Measurements from ENCODE around the gene ZBED2. TPM values are rescaled to one million over a fixed set of nuclear protein-coding genes. Genes with fewer than 3 reads are reported as not detected.
"Not testable (repeated sequence)": the region's sequence is repeated elsewhere in the genome, so short reads cannot be mapped to it uniquely, and the experiment has no call there.

Gene ZBED2, protein sequence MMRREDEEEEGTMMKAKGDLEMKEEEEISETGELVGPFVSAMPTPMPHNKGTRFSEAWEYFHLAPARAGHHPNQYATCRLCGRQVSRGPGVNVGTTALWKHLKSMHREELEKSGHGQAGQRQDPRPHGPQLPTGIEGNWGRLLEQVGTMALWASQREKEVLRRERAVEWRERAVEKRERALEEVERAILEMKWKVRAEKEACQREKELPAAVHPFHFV
- total RNA-seq, result 100 to 1,000 TPM; 394 to 397 TPM

DNA sequence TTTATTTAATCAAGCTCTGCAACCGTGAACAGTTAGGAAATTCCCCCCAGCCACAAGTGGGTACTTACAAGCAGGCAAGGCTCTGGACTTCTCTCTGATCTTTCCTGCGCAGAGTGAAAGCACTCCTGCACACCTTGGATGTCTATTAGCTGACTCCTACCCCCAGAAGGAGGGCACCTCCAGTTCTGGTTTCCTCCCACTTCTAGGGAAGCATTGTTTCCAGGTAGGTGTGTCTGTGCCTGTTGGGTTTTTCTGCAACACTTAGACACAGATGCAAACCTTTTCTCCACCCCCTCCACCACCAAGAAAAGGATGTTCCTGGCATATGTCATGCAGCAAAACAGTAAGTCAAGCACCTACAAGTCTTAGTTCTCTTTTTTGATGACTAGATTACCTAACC, at the start of gene ZBED2:
Gene ZBED2, minus strand, starts transcription at position 115 of the 400 bp plus-strand sequence. CDS start 1,145 bp downstream, outside the sequence.
- peak; percentile 77 for DNase-seq
- H3K36me3 Mint-ChIP-seq (ENCODE audit: low read depth), result peaks cover 69% of the 10 kb centered on the region
- H3K9me3 Mint-ChIP-seq, result no peaks in the 10 kb centered on the region
- peaks cover 49% of the 10 kb centered on the region for H3K4me1 Mint-ChIP-seq (ENCODE audit: low read depth)
- H3K27ac Mint-ChIP-seq, result peak within 1 kb of the TSS; percentile 98
- peak within 1 kb of the TSS; percentile 94 for H3K4me3 Mint-ChIP-seq
- CTCF ChIA-PET, result interaction anchor here (1.0 to 11.4 kb wide), 10 partner anchors 9 to 123 kb away, joined by 3 to 88 read pairs (median 3); no protein-coding TSS in a partner anchor
- H3K27me3 Mint-ChIP-seq (ENCODE audit: low read depth), result no peaks in the 10 kb centered on the region
- intact Hi-C loops (cut with micrococcal nuclease), result loop anchor here (1.0 kb wide), 4 partner anchors 15 to 47 kb away; no protein-coding TSS in a partner anchor

DNA sequence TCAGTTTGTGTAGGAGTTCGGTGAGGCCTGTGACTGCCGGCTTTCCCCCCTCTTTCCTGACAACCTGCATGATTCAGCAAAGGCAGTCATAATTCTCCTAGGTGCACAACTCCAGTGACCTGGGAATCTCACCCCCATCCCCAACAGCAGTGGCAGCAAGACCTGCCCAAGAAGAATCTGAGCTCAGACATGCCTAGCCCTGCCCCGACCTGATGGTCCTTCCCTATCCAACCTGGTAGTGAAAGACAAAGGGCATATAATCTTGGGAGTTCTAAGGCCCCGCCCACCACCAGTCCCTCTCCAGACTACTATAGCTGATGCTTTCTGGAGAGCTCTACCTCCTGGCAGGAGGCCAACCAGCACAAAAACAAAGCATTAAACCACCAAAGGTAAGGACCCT, 44.2 kb upstream of the ZBED2 start:
- Mint-ChIP-seq H3K36me3 (ENCODE audit: low read depth) (peaks cover 50% of the 10 kb centered on the region), H3K27ac (no peak overlapping the region), H3K27me3 (ENCODE audit: low read depth) (no peaks in the 10 kb centered on the region), H3K4me3 (no peak overlapping the region), H3K4me1 (ENCODE audit: low read depth) (no peaks in the 10 kb centered on the region), H3K9me3 (peaks cover 20% of the 10 kb centered on the region)
- intact Hi-C loops (cut with micrococcal nuclease), result no loop called here
- CTCF ChIA-PET, result interaction anchor here (1.3 kb wide), 1 partner anchor 9 kb away, joined by 3 read pairs; no protein-coding TSS in a partner anchor
- DNase-seq, result no peak

DNA sequence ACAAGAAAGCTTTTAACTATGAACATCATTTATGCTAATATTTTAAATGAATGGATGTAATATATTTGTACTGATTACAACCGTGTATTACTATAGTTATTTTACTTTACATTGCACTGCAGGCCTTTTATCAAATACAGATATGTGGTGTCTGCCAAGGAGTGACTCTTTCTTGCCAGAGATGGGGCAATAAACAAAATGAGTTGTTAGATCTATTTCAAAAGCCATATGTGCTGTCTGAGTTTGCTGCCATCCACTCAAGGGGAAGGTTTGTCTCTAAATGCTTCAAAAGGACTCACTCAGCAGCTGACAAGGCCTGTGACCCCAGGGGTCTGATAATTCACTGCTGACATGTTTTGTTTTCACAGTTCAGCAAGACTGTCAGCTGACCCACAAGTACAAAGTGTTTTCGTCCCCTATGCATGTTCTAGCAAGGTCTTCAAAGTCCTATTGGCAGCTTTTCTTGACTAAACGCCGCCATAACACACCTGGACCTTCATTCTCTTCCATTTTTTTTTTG, 41.3 kb upstream of the ZBED2 start:
- H3K4me1 Mint-ChIP-seq (ENCODE audit: low read depth), result no peaks in the 10 kb centered on the region
- DNase-seq, result no peak
- intact Hi-C loops (cut with micrococcal nuclease), result no loop called here
- H3K27ac Mint-ChIP-seq, result no peak overlapping the region
- CTCF ChIA-PET, result interaction anchor here (0.5 to 0.7 kb wide), 2 partner anchors 36 to 49 kb away, joined by 3 read pairs; no protein-coding TSS in a partner anchor
- peaks cover 37% of the 10 kb centered on the region for H3K36me3 Mint-ChIP-seq (ENCODE audit: low read depth)
- H3K9me3 Mint-ChIP-seq, result no peaks in the 10 kb centered on the region
- no peaks in the 10 kb centered on the region for H3K27me3 Mint-ChIP-seq (ENCODE audit: low read depth)
- H3K4me3 Mint-ChIP-seq, result no peak overlapping the region

DNA sequence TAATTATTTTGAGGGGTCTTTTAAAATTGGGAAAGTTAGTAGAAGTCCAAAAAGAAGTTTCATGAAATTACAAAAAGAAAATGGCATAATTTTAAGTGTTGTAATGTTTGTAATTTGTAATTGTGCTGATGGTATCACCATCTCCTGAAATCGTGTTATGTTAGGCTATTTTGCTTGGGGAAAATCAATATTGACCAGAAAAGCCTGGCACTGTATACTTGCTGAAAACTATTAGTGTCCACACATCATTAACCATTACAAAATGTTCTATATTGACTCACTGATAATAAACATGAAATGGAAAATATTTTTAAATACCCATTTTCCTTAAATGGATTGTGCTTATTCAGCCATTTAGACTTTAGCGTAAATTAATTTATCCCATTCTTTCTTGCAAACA, 40.3 kb upstream of the ZBED2 start:
- Mint-ChIP-seq H3K4me3 (no peak overlapping the region), H3K27ac (no peak overlapping the region), H3K4me1 (ENCODE audit: low read depth) (no peaks in the 10 kb centered on the region), H3K9me3 (no peaks in the 10 kb centered on the region), H3K27me3 (ENCODE audit: low read depth) (no peaks in the 10 kb centered on the region), H3K36me3 (ENCODE audit: low read depth) (peaks cover 37% of the 10 kb centered on the region)
- intact Hi-C loops (cut with micrococcal nuclease), result no loop called here
- DNase-seq, result no peak
- CTCF ChIA-PET, result no interaction called here

DNA sequence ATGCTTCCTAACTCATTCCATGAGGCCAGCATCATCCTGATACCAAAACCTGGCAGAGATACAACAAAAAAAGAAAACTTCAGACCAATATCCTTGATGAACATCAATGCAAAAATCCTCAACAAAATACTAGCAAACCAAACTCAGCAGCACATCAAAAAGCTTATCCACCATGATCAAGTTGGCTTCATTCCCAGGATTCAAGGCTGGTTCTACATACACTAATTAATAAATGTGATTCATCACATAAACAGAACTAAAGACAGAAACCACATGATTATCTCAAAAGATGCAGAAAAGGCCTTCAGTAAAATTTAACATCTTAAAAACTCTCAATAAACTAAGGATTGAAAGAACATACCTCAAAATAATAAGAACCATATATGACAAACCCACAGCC, 35.5 kb upstream of the ZBED2 start:
- H3K27ac Mint-ChIP-seq; intact Hi-C loops (cut with micrococcal nuclease); DNase-seq; H3K4me3 Mint-ChIP-seq; H3K27me3 Mint-ChIP-seq (ENCODE audit: low read depth): not testable (repeated sequence)
- CTCF ChIA-PET, result interaction anchor here (0.7 to 1.5 kb wide), 2 partner anchors 13 to 52 kb away, joined by 3 to 6 read pairs; no protein-coding TSS in a partner anchor
- H3K9me3 Mint-ChIP-seq, result peaks cover 10% of the 10 kb centered on the region
- H3K36me3 Mint-ChIP-seq (ENCODE audit: low read depth), result peaks cover 34% of the 10 kb centered on the region
- H3K4me1 Mint-ChIP-seq (ENCODE audit: low read depth), result peaks cover 12% of the 10 kb centered on the region

DNA sequence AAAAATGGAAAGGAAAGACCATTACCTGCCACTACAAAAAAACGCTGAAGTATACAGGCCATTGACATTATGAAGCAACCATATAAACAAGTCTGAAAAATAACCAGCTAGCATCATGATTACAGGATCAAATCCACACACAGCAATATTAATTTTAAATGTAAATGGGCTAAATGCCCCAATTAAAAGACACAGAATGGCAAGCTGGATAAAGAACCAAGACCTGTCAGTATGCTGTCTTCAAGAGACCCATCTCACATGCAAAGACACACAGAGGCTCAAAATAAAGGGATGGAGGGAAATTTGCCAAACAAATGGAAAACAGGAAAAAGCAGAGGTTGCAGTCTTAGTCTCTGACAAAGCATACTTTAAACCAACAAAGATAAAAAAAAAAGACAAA, 33.9 kb upstream of the ZBED2 start:
- not testable (repeated sequence) for DNase-seq
- H3K27ac Mint-ChIP-seq, result peak overlapping the region; percentile 34

DNA sequence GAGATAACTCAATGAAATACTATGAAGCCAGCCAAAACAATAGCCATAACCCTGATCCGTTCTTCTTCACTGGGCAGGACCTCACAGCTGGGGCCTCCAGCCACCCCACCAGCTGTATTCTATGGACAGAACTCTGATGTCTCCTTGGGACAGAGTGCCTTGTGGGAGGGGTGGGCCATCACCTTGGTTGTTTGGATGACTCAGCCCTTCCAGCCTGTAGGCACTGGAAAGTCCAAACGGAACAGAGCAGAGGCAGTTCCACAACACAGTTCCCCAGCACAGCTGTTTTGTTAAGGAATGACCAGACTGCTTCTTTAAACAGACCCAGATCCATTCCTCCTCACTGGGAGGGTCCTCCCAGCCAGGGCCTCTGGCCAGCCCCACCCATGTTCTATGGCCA, 31.9 kb upstream of the ZBED2 start:
- Mint-ChIP-seq H3K27me3 (ENCODE audit: low read depth) (no peaks in the 10 kb centered on the region), H3K36me3 (ENCODE audit: low read depth) (peaks cover 26% of the 10 kb centered on the region), H3K4me1 (ENCODE audit: low read depth) (peaks cover 12% of the 10 kb centered on the region), H3K9me3 (peaks cover 10% of the 10 kb centered on the region), H3K27ac (no peak overlapping the region), H3K4me3 (no peak overlapping the region)
- CTCF ChIA-PET, result interaction anchor here (1.0 to 1.3 kb wide), 2 partner anchors 11 to 386 kb away, joined by 4 read pairs; no protein-coding TSS in a partner anchor
- intact Hi-C loops (cut with micrococcal nuclease), result no loop called here
- DNase-seq, result no peak

More for the DNA sequence above, 33.9 kb upstream of the ZBED2 start:
- Mint-ChIP-seq H3K9me3 (peaks cover 10% of the 10 kb centered on the region), H3K4me1 (ENCODE audit: low read depth) (peaks cover 12% of the 10 kb centered on the region), H3K36me3 (ENCODE audit: low read depth) (peaks cover 28% of the 10 kb centered on the region)
- intact Hi-C loops (cut with micrococcal nuclease); CTCF ChIA-PET; H3K4me3 Mint-ChIP-seq; H3K27me3 Mint-ChIP-seq (ENCODE audit: low read depth): not testable (repeated sequence)

DNA sequence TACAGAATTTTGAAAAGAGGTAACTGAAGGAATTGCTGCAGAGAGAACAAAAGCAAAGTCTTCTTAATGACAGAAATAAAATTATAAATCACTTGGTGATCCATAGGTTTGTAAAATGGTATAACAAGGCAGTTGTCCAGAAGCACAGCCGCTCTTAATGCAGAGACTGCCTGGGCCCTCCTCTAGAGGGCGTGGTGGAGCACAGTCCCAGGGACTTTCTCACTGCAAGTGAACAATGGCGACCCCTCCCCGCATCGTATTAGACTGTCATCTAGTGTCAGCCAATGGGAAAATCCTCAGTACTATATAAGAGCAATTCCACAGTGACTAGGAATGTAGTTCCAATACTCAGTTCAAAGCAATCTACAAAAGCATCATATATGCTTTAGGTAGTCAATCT, 26.4 kb upstream of the ZBED2 start:
- no peaks in the 10 kb centered on the region for H3K9me3 Mint-ChIP-seq
- H3K36me3 Mint-ChIP-seq (ENCODE audit: low read depth), result peaks cover 8% of the 10 kb centered on the region
- H3K27me3 Mint-ChIP-seq (ENCODE audit: low read depth), result no peaks in the 10 kb centered on the region
- DNase-seq, result peak; percentile 80
- H3K4me1 Mint-ChIP-seq (ENCODE audit: low read depth), result peaks cover 30% of the 10 kb centered on the region
- no peak overlapping the region for H3K27ac Mint-ChIP-seq
- no peak overlapping the region for H3K4me3 Mint-ChIP-seq
- CTCF ChIA-PET, result interaction anchor here (0.7 to 1.8 kb wide), 5 partner anchors 8 to 88 kb away, joined by 3 to 8 read pairs (median 4); no protein-coding TSS in a partner anchor
- intact Hi-C loops (cut with micrococcal nuclease), result no loop called here

DNA sequence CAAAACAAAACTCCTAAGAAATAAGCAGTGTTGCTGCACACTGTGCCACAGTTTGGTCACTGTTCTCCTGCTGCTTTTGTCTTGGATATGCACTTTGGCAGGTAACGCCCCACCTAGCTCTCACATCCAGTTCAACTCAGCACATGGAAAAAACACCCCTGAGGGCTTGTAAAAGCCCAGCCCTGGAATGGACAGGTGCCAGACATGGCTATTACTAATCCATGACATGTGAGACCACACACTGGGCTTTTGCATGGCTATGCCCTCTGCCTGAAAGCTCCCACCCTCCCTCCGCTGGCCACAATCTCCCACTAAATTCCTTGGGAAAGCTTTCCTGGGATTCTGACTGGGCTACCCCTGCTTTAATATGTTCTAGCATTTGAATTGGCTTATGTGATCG, 24.7 kb upstream of the ZBED2 start:
- Mint-ChIP-seq H3K4me3 (no peak overlapping the region), H3K4me1 (ENCODE audit: low read depth) (peaks cover 47% of the 10 kb centered on the region), H3K27me3 (ENCODE audit: low read depth) (no peaks in the 10 kb centered on the region), H3K9me3 (no peaks in the 10 kb centered on the region), H3K27ac (peak overlapping the region; percentile 54), H3K36me3 (ENCODE audit: low read depth) (peaks cover 10% of the 10 kb centered on the region)
- CTCF ChIA-PET, result interaction anchor here (1.0 to 5.9 kb wide), 4 partner anchors 12 to 43 kb away, joined by 4 to 97 read pairs (median 48); partner anchors contain the start of gene ZBED2
- no peak for DNase-seq
- intact Hi-C loops (cut with micrococcal nuclease), result loop anchor here (5.0 to 10.0 kb wide), 4 partner anchors 283 to 1815 kb away; no protein-coding TSS in a partner anchor

DNA sequence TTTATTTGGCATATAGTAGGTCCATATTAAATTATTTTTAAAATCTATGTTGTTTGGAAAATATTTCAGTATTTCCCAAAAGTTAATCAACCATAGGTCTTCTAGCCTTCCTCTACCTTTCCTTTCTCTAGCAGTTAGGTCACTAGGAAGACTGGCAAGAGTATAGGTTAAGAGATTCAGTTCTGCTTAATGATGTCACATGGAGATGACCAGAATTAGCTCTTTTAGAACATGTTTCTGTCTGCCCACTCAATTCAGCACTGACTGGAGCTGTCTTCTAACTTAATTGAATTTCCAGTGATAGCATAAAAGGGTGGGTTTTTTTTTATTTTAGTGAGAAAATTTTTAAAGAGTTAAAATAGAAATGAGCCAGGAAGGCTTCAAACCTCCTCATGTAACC, 23.8 kb upstream of the ZBED2 start:
- no peaks in the 10 kb centered on the region for H3K9me3 Mint-ChIP-seq
- peaks cover 56% of the 10 kb centered on the region for H3K4me1 Mint-ChIP-seq (ENCODE audit: low read depth)
- no peak for DNase-seq
- H3K27ac Mint-ChIP-seq, result peak overlapping the region; percentile 54
- no peak overlapping the region for H3K4me3 Mint-ChIP-seq
- H3K36me3 Mint-ChIP-seq (ENCODE audit: low read depth), result peaks cover 12% of the 10 kb centered on the region
- intact Hi-C loops (cut with micrococcal nuclease), result loop anchor here (5.0 to 10.0 kb wide), 4 partner anchors 282 to 1814 kb away; no protein-coding TSS in a partner anchor
- CTCF ChIA-PET, result interaction anchor here (0.9 to 5.9 kb wide), 7 partner anchors 12 to 360 kb away, joined by 3 to 97 read pairs (median 4); partner anchors contain the start of genes ABHD10 and ZBED2
- H3K27me3 Mint-ChIP-seq (ENCODE audit: low read depth), result no peaks in the 10 kb centered on the region

DNA sequence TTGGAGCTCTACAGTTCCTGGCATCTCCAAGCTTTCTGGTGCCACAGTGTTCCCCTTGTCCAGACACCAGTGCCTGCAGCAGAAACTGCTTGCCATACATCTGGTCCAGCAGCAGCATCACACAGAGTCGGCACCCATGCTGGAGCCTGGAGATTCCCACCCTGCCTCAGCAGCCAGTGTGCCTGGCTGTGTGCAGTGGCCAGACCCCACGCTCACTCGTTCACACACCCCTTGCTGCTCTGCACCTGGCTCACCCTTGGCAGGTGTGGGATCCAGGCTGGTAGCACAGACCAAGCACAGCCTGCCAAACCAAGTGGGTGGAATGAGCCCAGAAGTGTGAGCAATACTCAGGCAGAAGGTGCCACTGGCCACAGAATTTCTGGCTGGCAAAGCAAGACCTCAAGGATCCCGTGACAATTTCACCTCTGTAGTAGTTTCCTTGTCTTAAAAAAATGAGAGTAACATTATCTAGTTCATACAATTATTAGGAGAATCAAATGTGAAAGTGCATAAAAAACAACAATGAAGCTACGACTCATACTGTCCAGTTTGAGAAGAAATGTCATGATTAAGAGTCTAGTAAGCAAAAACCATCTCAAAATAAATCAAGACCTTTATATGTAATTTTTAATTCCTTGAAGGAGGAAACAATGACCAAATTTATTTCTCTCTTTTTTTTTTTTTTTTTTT, 22.9 kb upstream of the ZBED2 start:
- Mint-ChIP-seq H3K27me3 (ENCODE audit: low read depth) (no peaks in the 10 kb centered on the region), H3K4me3 (no peak overlapping the region), H3K27ac (peak overlapping the region; percentile 97), H3K9me3 (no peaks in the 10 kb centered on the region), H3K4me1 (ENCODE audit: low read depth) (peaks cover 64% of the 10 kb centered on the region), H3K36me3 (ENCODE audit: low read depth) (peaks cover 14% of the 10 kb centered on the region)
- intact Hi-C loops (cut with micrococcal nuclease), result loop anchor here (2.0 to 10.0 kb wide), 7 partner anchors 49 to 1813 kb away; partner anchors contain the start of gene NECTIN3
- DNase-seq, result no peak
- CTCF ChIA-PET, result interaction anchor here (0.7 to 5.9 kb wide), 14 partner anchors 11 to 361 kb away, joined by 3 to 97 read pairs (median 8); partner anchors contain the start of genes ABHD10 and ZBED2

DNA sequence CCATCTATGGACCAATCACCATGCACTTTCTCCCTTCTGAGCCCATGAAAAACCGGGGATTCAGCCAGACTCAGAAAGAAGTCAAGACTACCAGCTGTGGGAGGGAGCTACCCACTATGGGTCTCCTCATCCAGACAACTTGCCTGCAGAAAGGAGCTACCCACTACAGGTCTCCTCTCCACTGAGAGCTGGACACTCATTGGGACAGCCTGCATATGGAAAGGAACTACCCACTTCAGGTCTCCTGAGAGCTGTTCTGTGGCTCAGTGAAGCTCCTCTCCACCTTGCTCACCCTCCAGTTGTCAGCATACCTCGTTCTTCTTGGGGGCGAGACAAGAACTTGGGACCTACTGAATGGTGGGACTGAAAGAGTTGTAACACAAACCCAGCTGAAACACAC, 22.3 kb upstream of the ZBED2 start:
- intact Hi-C loops (cut with micrococcal nuclease), result loop anchor here (2.0 to 10.0 kb wide), 7 partner anchors 49 to 1813 kb away; partner anchors contain the start of gene NECTIN3
- H3K27ac Mint-ChIP-seq, result peak overlapping the region; percentile 97
- DNase-seq, result peak; percentile 29
- H3K4me1 Mint-ChIP-seq (ENCODE audit: low read depth), result peaks cover 70% of the 10 kb centered on the region
- no peaks in the 10 kb centered on the region for H3K9me3 Mint-ChIP-seq
- CTCF ChIA-PET, result interaction anchor here (0.7 to 5.9 kb wide), 13 partner anchors 13 to 76 kb away, joined by 3 to 97 read pairs (median 13); partner anchors contain the start of genes CD96 and ZBED2
- no peak overlapping the region for H3K4me3 Mint-ChIP-seq
- H3K36me3 Mint-ChIP-seq (ENCODE audit: low read depth), result peaks cover 20% of the 10 kb centered on the region
- no peaks in the 10 kb centered on the region for H3K27me3 Mint-ChIP-seq (ENCODE audit: low read depth)

All from activated naive CD4-positive, alpha-beta T cell treated with anti-CD3 and anti-CD28 coated beads for 36 hours (primary cell).